ENCODE measurements around the gene PARP12. TPM values are rescaled to one million over a fixed set of nuclear protein-coding genes. Genes with fewer than 3 reads are reported as not detected.
A peak's percentile ranks its signal among the peaks of the same experiment; 100 is the strongest.

PARP12 gene
- total and polyA plus RNA-seq, 2 of the 13 experiments (the other 11 are each of a cell fraction or from before 2014, with no cell fraction given), result 15.5 to 35.2 TPM

- TF ChIP-seq ZSCAN30 (CRISPR knock-in tag; IDR thresholded peaks at IDR 0.05), result no peak
- TF ChIP-seq POGK (CRISPR knock-in tag; conservative IDR thresholded peaks at IDR 0.05), result no peak
- peak; percentile 57; the same call in 1 of the 2 replicates for TF ChIP-seq ZNF414 (CRISPR knock-in tag; IDR thresholded peaks at IDR 0.05)
- TF ChIP-seq ZNF749 (CRISPR knock-in tag; IDR thresholded peaks at IDR 0.05; ENCODE audit: borderline replicate concordance), result no peak
- TF ChIP-seq RCOR2 (CRISPR knock-in tag; IDR thresholded peaks at IDR 0.05), result no peak
- TF ChIP-seq ZNF598 (CRISPR knock-in tag; IDR thresholded peaks at IDR 0.05; ENCODE audit: borderline replicate concordance), result no peak
- no peak for TF ChIP-seq ZFP41 (CRISPR knock-in tag; IDR thresholded peaks at IDR 0.05; ENCODE audit: borderline replicate concordance)
- TF ChIP-seq KLF11 (CRISPR knock-in tag; IDR thresholded peaks at IDR 0.05), result no peak
- TF ChIP-seq GLMP (CRISPR knock-in tag; IDR thresholded peaks at IDR 0.05; ENCODE audit: borderline replicate concordance), result no peak
- TF ChIP-seq ZBTB1 (CRISPR knock-in tag; IDR thresholded peaks at IDR 0.05; ENCODE audit: borderline replicate concordance), result no peak
- TF ChIP-seq ZNF460 (CRISPR knock-in tag; IDR thresholded peaks at IDR 0.05; ENCODE audit: borderline replicate concordance), result peak; percentile 42; the same call in 1 of the 2 replicates
- TF ChIP-seq ARID4A (CRISPR knock-in tag; IDR thresholded peaks at IDR 0.05; ENCODE audit: borderline replicate concordance), result peak; percentile 85; the same call in 1 of the 2 replicates
- TF ChIP-seq DNMT1 (CRISPR knock-in tag; IDR thresholded peaks at IDR 0.05), result no peak
- no peak for TF ChIP-seq ZNF143 (CRISPR knock-in tag; IDR thresholded peaks at IDR 0.05)
- TF ChIP-seq PCBP1 (IDR thresholded peaks at IDR 0.05; ENCODE audit: borderline replicate concordance, low read depth, low read length), result no peak
- TF ChIP-seq ZNF20 (CRISPR knock-in tag; IDR thresholded peaks at IDR 0.05), result no peak
- TF ChIP-seq STAG1 (CRISPR knock-in tag; IDR thresholded peaks at IDR 0.05), result no peak; the same call in 1 of the 2 replicates
Measured at GRCh38 chr7:140062528-140063299, at the start of gene PARP12 (continued).
